Ecto neural progenitor cell (in vitro differentiated cells): Measurements from ENCODE around the gene C2orf72.
"Not testable (repeated sequence)": the region's sequence is repeated elsewhere in the genome, so short reads cannot be mapped to it uniquely, and the experiment has no call there.

Source experiments
- DNase-seq: peaks from one replicate; pipeline ENCODE4 v3.0.0-alpha.2; 2018; ENCODE audit warnings: low spot score

The C2orf72 gene

GRCh38 chr2:231037202-231037730, at the start of gene C2orf72:
Gene C2orf72 (plus strand): TSS chr2:231037523. CDS start chr2:231037566, 43 bp downstream.
- DNase-seq = no peak

- no peak for DNase-seq
These were observed 47.6 kb upstream of the C2orf72 start for GRCh38 chr2:230989731-230990130.

GRCh38 chr2:230990131-230990898, 47.0 kb upstream of the C2orf72 start:
- DNase-seq = no peak

GRCh38 chr2:230990899-230991150, 46.5 kb upstream of the C2orf72 start:
- DNase-seq = no peak

- no peak for DNase-seq
These were observed 45.7 kb upstream of the C2orf72 start for GRCh38 chr2:230991598-230991997.

GRCh38 chr2:230995821-230996220, 41.5 kb upstream of the C2orf72 start, which contains the start of gene SPATA3:
Gene SPATA3 (plus strand): TSS chr2:230996121. CDS start chr2:230996234, 113 bp downstream.
- no peak for DNase-seq

GRCh38 chr2:230996661-230997060, 40.7 kb upstream of the C2orf72 start:
- no peak for DNase-seq

GRCh38 chr2:230998882-230999281, 38.4 kb upstream of the C2orf72 start:
- no peak for DNase-seq

GRCh38 chr2:230999477-230999876, 37.8 kb upstream of the C2orf72 start:
- DNase-seq = no peak

- DNase-seq = no peak
These were observed 37.0 kb upstream of the C2orf72 start for GRCh38 chr2:231000211-231000904.

- no peak for DNase-seq
These were observed 36.3 kb upstream of the C2orf72 start for GRCh38 chr2:231001036-231001435.

- DNase-seq = no peak
These were observed 35.4 kb upstream of the C2orf72 start for GRCh38 chr2:231001921-231002320.

- no peak for DNase-seq
These were observed 34.7 kb upstream of the C2orf72 start for GRCh38 chr2:231002641-231003040.

GRCh38 chr2:231003186-231003585, 34.1 kb upstream of the C2orf72 start:
- DNase-seq = no peak

GRCh38 chr2:231004930-231005329, 32.4 kb upstream of the C2orf72 start:
- DNase-seq = not testable (repeated sequence)

GRCh38 chr2:231007286-231008098, 29.8 kb upstream of the C2orf72 start:
- no peak for DNase-seq

- no peak for DNase-seq
These were observed 29.2 kb upstream of the C2orf72 start for GRCh38 chr2:231008131-231008530.

- no peak for DNase-seq
These were observed 27.9 kb upstream of the C2orf72 start for GRCh38 chr2:231009236-231009919.

GRCh38 chr2:231010201-231010730, 27.1 kb upstream of the C2orf72 start:
- no peak for DNase-seq

- DNase-seq = no peak
These were observed 25.8 kb upstream of the C2orf72 start for GRCh38 chr2:231011526-231011925.

- no peak for DNase-seq
These were observed 24.9 kb upstream of the C2orf72 start for GRCh38 chr2:231012463-231012862.

- no peak for DNase-seq
These were observed 23.5 kb upstream of the C2orf72 start for GRCh38 chr2:231013820-231014219.
